SU-DHL-6 (cell line): Measurements from ENCODE around the gene PRCC.

Experiments used
- H2AFZ ChIP-seq: fragments of 200-600 bp; sonication (generic); 2 replicates; pipeline ENCODE4 v1.6.1; 2014; ENCODE audit warnings: low read depth, mild to moderate bottlenecking, moderate library complexity, mixed read lengths, antibody characterized with exemption, low read length; ENCODE audit not compliant: severe bottlenecking
- H3F3A ChIP-seq: fragments of 200-600 bp; shearing (Covaris generic); 2 replicates; pipeline ENCODE4 v1.6.0; 2016; ENCODE audit warnings: antibody characterized with exemption, mild to moderate bottlenecking; ENCODE audit not compliant: insufficient read depth
- H3K27ac ChIP-seq: fragments of 200-600 bp; sonication (generic); 2 replicates; pipeline ENCODE4 v1.5.1; 2016; ENCODE audit warnings: low read depth, mild to moderate bottlenecking, low read length, moderate library complexity, mixed read lengths
- H3K27me3 ChIP-seq: fragments of 200-600 bp; sonication (generic), shearing (Covaris generic); 2 replicates; pipeline ENCODE4 v1.6.0; 2014; ENCODE audit warnings: mild to moderate bottlenecking, low read length
- H3K36me3 ChIP-seq: fragments of 200-600 bp; sonication (generic); 2 replicates; pipeline ENCODE4 v1.6.1; 2014; ENCODE audit warnings: mild to moderate bottlenecking, low read length, mixed read lengths
- H3K4me2 ChIP-seq: fragments of 300-600, 200-600 bp; shearing (Covaris generic), sonication (generic); 2 replicates; pipeline ENCODE4 v1.6.0; 2014; ENCODE audit warnings: low read length, low read depth, mild to moderate bottlenecking; ENCODE audit not compliant: poor library complexity, severe bottlenecking
- H3K4me3 ChIP-seq: fragments of 200-600 bp; sonication (generic); 2 replicates; pipeline ENCODE4 v1.5.1; 2014; ENCODE audit warnings: antibody characterized with exemption, low read length, mild to moderate bottlenecking, mixed read lengths; ENCODE audit not compliant: insufficient read depth, poor library complexity, severe bottlenecking
- H3K79me2 ChIP-seq: fragments of 200-600 bp; sonication (generic); 2 replicates; pipeline ENCODE4 v1.6.1; 2014; ENCODE audit warnings: mild to moderate bottlenecking, low read length, moderate library complexity; ENCODE audit not compliant: insufficient read depth
- H3K9ac ChIP-seq: fragments of 200-600 bp; sonication (generic); 2 replicates; pipeline ENCODE4 v1.7.0; 2014; ENCODE audit warnings: mild to moderate bottlenecking, low read length
- H3K9me2 ChIP-seq: fragments of 200-600 bp; sonication (generic); replicated peaks from 2 replicates; pipeline ENCODE4 v1.6.1; 2014; ENCODE audit warnings: low read length; ENCODE audit not compliant: insufficient read depth
- H3K9me3 ChIP-seq: fragments of 200-600 bp; sonication (generic); 2 replicates; pipeline ENCODE4 v1.6.1; 2014; ENCODE audit warnings: low read length, mixed read lengths; ENCODE audit not compliant: insufficient read depth
- H4K20me1 ChIP-seq: fragments of 200-600 bp; sonication (generic); 2 replicates; pipeline ENCODE4 v1.6.1; 2014; ENCODE audit warnings: low read depth, mild to moderate bottlenecking, antibody characterized with exemption, low read length, moderate library complexity, mixed read lengths
- EZH2phosphoT487 ChIP-seq: fragments of 200-600 bp; sonication (generic), shearing (Covaris generic); conservative IDR thresholded peaks from 2 replicates; pipeline ENCODE4 v1.6.1; 2018; ENCODE audit warnings: mild to moderate bottlenecking, antibody characterized with exemption, low read length, moderate library complexity, mixed read lengths
- TF ChIP-seq, protein P1 (sequence below): fragments of 200-600 bp; sonication (generic); IDR thresholded peaks from one replicate; pipeline ENCODE4 v1.5.1; 2017; ENCODE audit warnings: antibody characterized with exemption, mild to moderate bottlenecking, low read length, moderate library complexity; ENCODE audit not compliant: insufficient read depth, poor library complexity, severe bottlenecking

Gene PRCC

GRCh38 chr1:156746728-156747631, 20.4 kb upstream of the PRCC start:
- Histone ChIP-seq H3F3A (peaks cover 25% of the 10 kb centered on the region), H2AFZ (no peak overlapping the region), H3K27ac (peak overlapping the region; percentile 88), H3K9me3 (no peaks in the 10 kb centered on the region), H3K9me2 (no peaks in the 10 kb centered on the region), H3K27me3 (no peaks in the 10 kb centered on the region), H3K9ac (peak overlapping the region; percentile 86), H3K4me2 (peak overlapping the region; percentile 70), H3K4me3 (peak overlapping the region; percentile 13), H4K20me1 (no peaks in the 10 kb centered on the region; the same call in 1 of the 2 replicates), H3K79me2 (peaks cover 62% of the 10 kb centered on the region), H3K36me3 (no peaks in the 10 kb centered on the region)
- TF ChIP-seq, protein P1, sequence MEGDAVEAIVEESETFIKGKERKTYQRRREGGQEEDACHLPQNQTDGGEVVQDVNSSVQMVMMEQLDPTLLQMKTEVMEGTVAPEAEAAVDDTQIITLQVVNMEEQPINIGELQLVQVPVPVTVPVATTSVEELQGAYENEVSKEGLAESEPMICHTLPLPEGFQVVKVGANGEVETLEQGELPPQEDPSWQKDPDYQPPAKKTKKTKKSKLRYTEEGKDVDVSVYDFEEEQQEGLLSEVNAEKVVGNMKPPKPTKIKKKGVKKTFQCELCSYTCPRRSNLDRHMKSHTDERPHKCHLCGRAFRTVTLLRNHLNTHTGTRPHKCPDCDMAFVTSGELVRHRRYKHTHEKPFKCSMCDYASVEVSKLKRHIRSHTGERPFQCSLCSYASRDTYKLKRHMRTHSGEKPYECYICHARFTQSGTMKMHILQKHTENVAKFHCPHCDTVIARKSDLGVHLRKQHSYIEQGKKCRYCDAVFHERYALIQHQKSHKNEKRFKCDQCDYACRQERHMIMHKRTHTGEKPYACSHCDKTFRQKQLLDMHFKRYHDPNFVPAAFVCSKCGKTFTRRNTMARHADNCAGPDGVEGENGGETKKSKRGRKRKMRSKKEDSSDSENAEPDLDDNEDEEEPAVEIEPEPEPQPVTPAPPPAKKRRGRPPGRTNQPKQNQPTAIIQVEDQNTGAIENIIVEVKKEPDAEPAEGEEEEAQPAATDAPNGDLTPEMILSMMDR = peak; percentile 46
- no peak for TF ChIP-seq EZH2phosphoT487

GRCh38 chr1:156747742-156748669, 19.3 kb upstream of the PRCC start:
- Histone ChIP-seq H3K36me3 (no peaks in the 10 kb centered on the region), H3K27me3 (no peaks in the 10 kb centered on the region), H3K27ac (peak overlapping the region; percentile 88), H3K79me2 (peaks cover 69% of the 10 kb centered on the region), H3K9ac (peak overlapping the region; percentile 86), H4K20me1 (no peaks in the 10 kb centered on the region; the same call in 1 of the 2 replicates), H3K9me3 (no peaks in the 10 kb centered on the region), H3K4me2 (peak overlapping the region; percentile 70), H2AFZ (no peak overlapping the region), H3K4me3 (peak overlapping the region; percentile 91), H3F3A (peaks cover 26% of the 10 kb centered on the region), H3K9me2 (no peaks in the 10 kb centered on the region)
- TF ChIP-seq, protein P1 = no peak
- no peak for TF ChIP-seq EZH2phosphoT487

GRCh38 chr1:156748670-156749418, 18.5 kb upstream of the PRCC start:
- peaks cover 69% of the 10 kb centered on the region for H3K79me2 ChIP-seq
- H3K36me3 ChIP-seq = no peaks in the 10 kb centered on the region
- no peaks in the 10 kb centered on the region for H3K27me3 ChIP-seq
- no peaks in the 10 kb centered on the region; the same call in 1 of the 2 replicates for H4K20me1 ChIP-seq
- H3K4me3 ChIP-seq = peak overlapping the region; percentile 91
- peak overlapping the region; percentile 88 for H3K27ac ChIP-seq
- no peak overlapping the region for H2AFZ ChIP-seq
- no peaks in the 10 kb centered on the region for H3K9me3 ChIP-seq
- peak overlapping the region; percentile 70 for H3K4me2 ChIP-seq
- peak overlapping the region; percentile 86 for H3K9ac ChIP-seq
- no peaks in the 10 kb centered on the region for H3K9me2 ChIP-seq
- peaks cover 29% of the 10 kb centered on the region for H3F3A ChIP-seq
- no peak for TF ChIP-seq EZH2phosphoT487
- TF ChIP-seq, protein P1 = no peak
